Adrenal gland (tissue), 5 donors: ENCODE measurements around the gene MAST2.

Experiments used
- POLR2A ChIP-seq, 2 donors: fragments of 450-650 bp; IDR thresholded peaks; one replicate each; pipeline ENCODE4 v1.6.1; 2017; ENCODE audit warnings: antibody characterized with exemption in 2 of 2, mild to moderate bottlenecking in 2 of 2, moderate library complexity in 1 of 2
- TF ChIP-seq, protein P1 (sequence below), 6 experiments: fragments of 450-650 bp in 4 of 6; fragments of 200-600 bp in 2 of 6; sonication (generic) in 1 of 6; IDR thresholded peaks; 1 replicate in 5 of 6; 2 replicates in 1 of 6; pipeline versions ENCODE4 v1.5.1 to v1.8.0; 2016 to 2021; ENCODE audit warnings: antibody characterized with exemption in 6 of 6, mild to moderate bottlenecking in 2 of 6, moderate library complexity in 1 of 6
- donor health status: DM: no; HTN: no; CAD: no.

DNA sequence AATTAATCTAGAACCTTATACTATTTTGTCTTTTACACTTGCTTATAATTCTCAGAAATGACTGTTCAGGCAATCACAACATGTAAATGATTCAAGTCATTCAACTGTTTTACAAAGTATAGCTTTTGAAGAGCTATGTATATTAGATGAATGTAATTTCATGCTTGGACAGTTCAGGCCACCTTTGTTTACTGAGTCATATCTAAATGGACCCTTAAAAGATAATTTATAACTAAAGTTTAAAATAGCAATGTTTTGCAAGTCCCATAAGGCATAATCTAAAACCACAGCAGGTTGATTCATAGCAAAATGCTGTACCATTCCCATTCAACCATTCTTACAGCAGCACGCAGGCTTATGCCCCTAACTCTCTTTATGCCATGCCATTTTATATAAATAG, 264.2 kb downstream of the MAST2 start:
- TF ChIP-seq, protein P1, sequence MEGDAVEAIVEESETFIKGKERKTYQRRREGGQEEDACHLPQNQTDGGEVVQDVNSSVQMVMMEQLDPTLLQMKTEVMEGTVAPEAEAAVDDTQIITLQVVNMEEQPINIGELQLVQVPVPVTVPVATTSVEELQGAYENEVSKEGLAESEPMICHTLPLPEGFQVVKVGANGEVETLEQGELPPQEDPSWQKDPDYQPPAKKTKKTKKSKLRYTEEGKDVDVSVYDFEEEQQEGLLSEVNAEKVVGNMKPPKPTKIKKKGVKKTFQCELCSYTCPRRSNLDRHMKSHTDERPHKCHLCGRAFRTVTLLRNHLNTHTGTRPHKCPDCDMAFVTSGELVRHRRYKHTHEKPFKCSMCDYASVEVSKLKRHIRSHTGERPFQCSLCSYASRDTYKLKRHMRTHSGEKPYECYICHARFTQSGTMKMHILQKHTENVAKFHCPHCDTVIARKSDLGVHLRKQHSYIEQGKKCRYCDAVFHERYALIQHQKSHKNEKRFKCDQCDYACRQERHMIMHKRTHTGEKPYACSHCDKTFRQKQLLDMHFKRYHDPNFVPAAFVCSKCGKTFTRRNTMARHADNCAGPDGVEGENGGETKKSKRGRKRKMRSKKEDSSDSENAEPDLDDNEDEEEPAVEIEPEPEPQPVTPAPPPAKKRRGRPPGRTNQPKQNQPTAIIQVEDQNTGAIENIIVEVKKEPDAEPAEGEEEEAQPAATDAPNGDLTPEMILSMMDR (IDR thresholded peaks at IDR 0.05): no peak
- TF ChIP-seq POLR2A (IDR thresholded peaks at IDR 0.05): no peak
